ENCODE results near the gene TNFRSF11A.

TNFRSF11A gene

GRCh38 chr18:62324917-62325805 lies at the start of gene TNFRSF11A:
TNFRSF11A (plus strand) TSS chr18:62325310; CDS start chr18:62325353, 43 bp downstream.
- no peak for DNase-seq (ENCODE audit: low read depth)

GRCh38 chr18:62277045-62277444 lies 48.1 kb upstream of the TNFRSF11A start:
- DNase-seq (ENCODE audit: low read depth), result no peak

GRCh38 chr18:62279561-62279960 lies 45.5 kb upstream of the TNFRSF11A start:
- no peak for DNase-seq (ENCODE audit: low read depth)

GRCh38 chr18:62280058-62280457 lies 45.1 kb upstream of the TNFRSF11A start:
- DNase-seq (ENCODE audit: low read depth), result no peak

GRCh38 chr18:62280786-62281185 lies 44.3 kb upstream of the TNFRSF11A start:
- DNase-seq (ENCODE audit: low read depth), result no peak

GRCh38 chr18:62281684-62282083 lies 43.4 kb upstream of the TNFRSF11A start:
- DNase-seq (ENCODE audit: low read depth), result peak; percentile 89

GRCh38 chr18:62282188-62282629 lies 42.9 kb upstream of the TNFRSF11A start:
- DNase-seq (ENCODE audit: low read depth), result peak; percentile 89

- DNase-seq (ENCODE audit: low read depth), result no peak
Observed at GRCh38 chr18:62284637-62285036, 40.5 kb upstream of the TNFRSF11A start.

GRCh38 chr18:62285281-62285680 lies 39.8 kb upstream of the TNFRSF11A start:
- no peak for DNase-seq (ENCODE audit: low read depth)

- no peak for DNase-seq (ENCODE audit: low read depth)
Observed at GRCh38 chr18:62287781-62288664, 37.1 kb upstream of the TNFRSF11A start.

- DNase-seq (ENCODE audit: low read depth), result no peak
Observed at GRCh38 chr18:62288665-62289008, 36.5 kb upstream of the TNFRSF11A start.

GRCh38 chr18:62289047-62289446 lies 36.1 kb upstream of the TNFRSF11A start:
- DNase-seq (ENCODE audit: low read depth), result no peak

GRCh38 chr18:62294073-62294472 lies 31.0 kb upstream of the TNFRSF11A start:
- DNase-seq (ENCODE audit: low read depth), result no peak

GRCh38 chr18:62300359-62300963 lies 24.6 kb upstream of the TNFRSF11A start:
- no peak for DNase-seq (ENCODE audit: low read depth)

GRCh38 chr18:62301322-62301721 lies 23.8 kb upstream of the TNFRSF11A start:
- no peak for DNase-seq (ENCODE audit: low read depth)

- no peak for DNase-seq (ENCODE audit: low read depth)
Observed at GRCh38 chr18:62312851-62313250, 12.3 kb upstream of the TNFRSF11A start.

- no peak for DNase-seq (ENCODE audit: low read depth)
Observed at GRCh38 chr18:62318228-62319180, 6.6 kb upstream of the TNFRSF11A start.

GRCh38 chr18:62321201-62321600 lies 3.9 kb upstream of the TNFRSF11A start:
- no peak for DNase-seq (ENCODE audit: low read depth)

- DNase-seq (ENCODE audit: low read depth), result no peak
Observed at GRCh38 chr18:62323483-62324180, 1.5 kb upstream of the TNFRSF11A start.

- no peak for DNase-seq (ENCODE audit: low read depth)
Observed at GRCh38 chr18:62324181-62324828, 805 bp upstream of the TNFRSF11A start.

Measured in iris pigment epithelial cell (primary cell).